ENCODE results near the gene CISD3.

DNA sequence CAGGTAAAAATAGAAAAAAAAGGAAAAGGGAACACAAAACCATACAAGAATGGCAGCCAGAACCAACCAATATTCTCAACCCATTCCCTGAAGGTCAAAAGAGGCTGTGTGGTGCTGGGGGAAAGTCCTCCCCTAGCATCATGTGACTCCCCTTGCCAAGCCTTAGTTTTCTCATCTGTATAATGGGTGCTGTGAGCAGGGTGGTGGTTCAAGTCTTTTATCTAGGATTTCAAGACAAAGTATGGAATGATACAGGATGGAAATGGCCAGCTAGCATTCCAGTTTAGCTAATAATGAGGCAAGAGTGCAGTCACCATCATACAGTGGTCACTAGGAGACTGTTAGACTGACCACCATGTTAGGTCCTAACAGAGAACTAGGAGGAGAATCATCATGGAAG is 43.1 kb downstream of the CISD3 start:
- TF ChIP-seq ZNF350 (tag by site-specific recombination; IDR thresholded peaks at IDR 0.05) (no peak), ZNF292 (tag by site-specific recombination; IDR thresholded peaks at IDR 0.05; ENCODE audit: borderline replicate concordance, low read depth) (no peak), ZNF776 (tag by site-specific recombination; IDR thresholded peaks at IDR 0.05; ENCODE audit: borderline replicate concordance) (no peak), CTCF (tag by site-specific recombination; IDR thresholded peaks at IDR 0.05) (no peak), SP2 (tag by site-specific recombination; IDR thresholded peaks at IDR 0.05) (no peak), ZNF658 (tag by site-specific recombination; IDR thresholded peaks at IDR 0.05) (no peak), ZNF37A (tag by site-specific recombination; IDR thresholded peaks at IDR 0.05) (no peak), ZNF639 (tag by site-specific recombination; IDR thresholded peaks at IDR 0.05) (no peak)
- TF ChIP-seq, protein P1, sequence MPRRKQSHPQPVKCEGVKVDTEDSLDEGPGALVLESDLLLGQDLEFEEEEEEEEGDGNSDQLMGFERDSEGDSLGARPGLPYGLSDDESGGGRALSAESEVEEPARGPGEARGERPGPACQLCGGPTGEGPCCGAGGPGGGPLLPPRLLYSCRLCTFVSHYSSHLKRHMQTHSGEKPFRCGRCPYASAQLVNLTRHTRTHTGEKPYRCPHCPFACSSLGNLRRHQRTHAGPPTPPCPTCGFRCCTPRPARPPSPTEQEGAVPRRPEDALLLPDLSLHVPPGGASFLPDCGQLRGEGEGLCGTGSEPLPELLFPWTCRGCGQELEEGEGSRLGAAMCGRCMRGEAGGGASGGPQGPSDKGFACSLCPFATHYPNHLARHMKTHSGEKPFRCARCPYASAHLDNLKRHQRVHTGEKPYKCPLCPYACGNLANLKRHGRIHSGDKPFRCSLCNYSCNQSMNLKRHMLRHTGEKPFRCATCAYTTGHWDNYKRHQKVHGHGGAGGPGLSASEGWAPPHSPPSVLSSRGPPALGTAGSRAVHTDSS (tag by site-specific recombination; IDR thresholded peaks at IDR 0.05): no peak
- TF ChIP-seq, protein P2, sequence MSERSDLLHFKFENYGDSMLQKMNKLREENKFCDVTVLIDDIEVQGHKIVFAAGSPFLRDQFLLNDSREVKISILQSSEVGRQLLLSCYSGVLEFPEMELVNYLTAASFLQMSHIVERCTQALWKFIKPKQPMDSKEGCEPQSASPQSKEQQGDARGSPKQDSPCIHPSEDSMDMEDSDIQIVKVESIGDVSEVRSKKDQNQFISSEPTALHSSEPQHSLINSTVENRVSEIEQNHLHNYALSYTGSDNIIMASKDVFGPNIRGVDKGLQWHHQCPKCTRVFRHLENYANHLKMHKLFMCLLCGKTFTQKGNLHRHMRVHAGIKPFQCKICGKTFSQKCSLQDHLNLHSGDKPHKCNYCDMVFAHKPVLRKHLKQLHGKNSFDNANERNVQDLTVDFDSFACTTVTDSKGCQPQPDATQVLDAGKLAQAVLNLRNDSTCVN (tag by site-specific recombination; optimal IDR thresholded peaks at IDR 0.05): no peak

Data from HEK293 (cell line).